SH-SY5Y (cell line): ENCODE results near the gene CACNA1B.
"Not testable (repeated sequence)": the region's sequence is repeated elsewhere in the genome, so short reads cannot be mapped to it uniquely, and the experiment has no call there.

Experiments
- GATA2 ChIP-seq: IDR thresholded peaks from 2 replicates; pipeline ENCODE4 v1.6.1; 2011; ENCODE audit warnings: mild to moderate bottlenecking, low read depth, low read length
- GATA3 ChIP-seq: IDR thresholded peaks from 2 replicates; pipeline ENCODE4 v1.6.1; 2011; ENCODE audit warnings: low read depth, mild to moderate bottlenecking, low read length, moderate library complexity

Gene CACNA1B

DNA sequence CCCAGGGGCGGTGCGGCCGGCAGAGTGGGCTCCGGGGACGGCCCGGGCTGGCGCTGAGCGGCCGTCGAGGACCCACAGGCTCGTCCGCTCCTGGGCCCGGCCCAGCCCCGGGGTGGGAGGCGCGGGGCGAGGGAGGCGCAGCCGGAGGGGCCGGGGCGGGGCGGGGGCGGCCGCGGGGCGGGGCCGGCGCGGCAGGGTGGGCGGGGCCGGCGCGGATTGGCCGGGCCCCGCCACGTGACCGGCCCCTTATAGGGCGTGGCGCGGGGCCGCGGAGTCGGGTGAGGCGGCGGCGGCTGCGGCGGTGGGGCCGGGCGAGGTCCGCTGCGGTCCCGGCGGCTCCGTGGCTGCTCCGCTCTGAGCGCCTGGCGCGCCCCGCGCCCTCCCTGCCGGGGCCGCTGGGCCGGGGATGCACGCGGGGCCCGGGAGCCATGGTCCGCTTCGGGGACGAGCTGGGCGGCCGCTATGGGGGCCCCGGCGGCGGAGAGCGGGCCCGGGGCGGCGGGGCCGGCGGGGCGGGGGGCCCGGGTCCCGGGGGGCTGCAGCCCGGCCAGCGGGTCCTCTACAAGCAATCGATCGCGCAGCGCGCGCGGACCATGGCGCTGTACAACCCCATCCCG is at the start of gene CACNA1B:
Gene CACNA1B (plus strand): TSS at position 277 of the 617 bp plus-strand sequence. CDS start 152 bp downstream, at position 429.
- not testable (repeated sequence) for TF ChIP-seq GATA2, GATA3

DNA sequence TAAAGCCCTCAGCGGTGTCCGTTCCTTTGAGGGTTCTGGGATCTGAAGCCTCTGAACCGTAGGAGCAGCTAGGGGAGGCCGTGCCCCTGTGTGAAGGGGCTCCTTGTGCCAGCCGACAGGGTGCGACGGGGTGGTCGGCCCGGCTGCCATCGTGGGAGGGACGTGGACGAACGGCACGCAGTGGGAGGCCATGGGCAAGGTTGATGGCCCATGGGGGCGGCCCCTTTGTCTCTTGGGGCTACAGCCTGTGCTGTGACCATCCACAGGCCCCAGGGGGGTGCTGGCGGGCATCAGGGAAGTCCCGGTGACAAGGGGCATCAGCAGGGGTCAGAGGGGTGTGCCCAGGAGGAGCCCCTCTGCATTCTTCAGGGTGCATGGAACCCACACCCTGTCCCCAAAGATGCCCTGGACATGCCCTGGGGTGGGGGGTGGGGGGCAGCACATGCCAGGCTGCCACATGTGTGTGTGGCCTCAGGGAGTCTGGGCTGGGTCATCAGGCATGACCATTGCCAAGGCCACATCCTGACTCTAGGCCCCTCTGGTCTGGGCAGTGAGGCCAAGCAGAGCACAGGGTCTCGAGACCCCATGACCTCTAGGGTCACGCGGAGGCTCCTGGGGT is 49.6 kb upstream of the CACNA1B start:
- no peak for TF ChIP-seq GATA3
- no peak for TF ChIP-seq GATA2

DNA sequence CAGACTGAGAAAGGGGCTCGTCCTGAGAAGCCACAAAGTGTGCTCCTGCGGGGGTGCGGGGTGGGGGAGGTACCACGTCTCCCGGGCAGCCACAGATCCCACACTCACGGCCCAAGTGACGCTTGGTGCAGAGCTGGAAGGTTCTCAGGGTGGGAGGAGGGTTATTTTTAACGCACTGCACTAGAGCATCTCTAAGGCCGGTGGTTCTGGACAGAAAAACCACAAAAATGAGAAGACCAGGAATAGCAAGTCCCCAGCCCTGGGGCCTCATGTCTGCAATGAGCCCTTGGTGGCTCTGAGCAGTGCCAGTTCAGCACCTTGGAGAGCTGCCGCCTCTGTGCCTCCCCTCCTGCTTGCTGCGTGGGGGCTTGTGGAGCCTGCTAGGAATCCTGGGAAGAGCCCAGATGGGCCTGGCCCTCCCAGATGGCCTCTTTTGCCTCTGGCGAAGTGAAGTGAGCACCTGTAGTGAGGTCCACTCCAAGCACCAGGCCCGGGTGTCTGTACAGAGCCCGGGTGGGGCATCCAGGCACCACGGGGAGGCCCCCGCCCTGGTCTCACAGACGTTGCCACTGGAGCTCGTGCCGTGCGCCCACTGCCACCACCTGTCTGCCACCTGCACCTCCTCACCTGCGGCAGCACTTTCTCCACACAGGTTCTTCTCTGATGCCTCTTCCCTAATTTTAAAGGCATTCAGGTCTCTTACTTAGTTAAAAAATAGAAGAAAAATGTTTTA is 48.9 kb upstream of the CACNA1B start:
- TF ChIP-seq GATA2 (no peak), GATA3 (no peak)

DNA sequence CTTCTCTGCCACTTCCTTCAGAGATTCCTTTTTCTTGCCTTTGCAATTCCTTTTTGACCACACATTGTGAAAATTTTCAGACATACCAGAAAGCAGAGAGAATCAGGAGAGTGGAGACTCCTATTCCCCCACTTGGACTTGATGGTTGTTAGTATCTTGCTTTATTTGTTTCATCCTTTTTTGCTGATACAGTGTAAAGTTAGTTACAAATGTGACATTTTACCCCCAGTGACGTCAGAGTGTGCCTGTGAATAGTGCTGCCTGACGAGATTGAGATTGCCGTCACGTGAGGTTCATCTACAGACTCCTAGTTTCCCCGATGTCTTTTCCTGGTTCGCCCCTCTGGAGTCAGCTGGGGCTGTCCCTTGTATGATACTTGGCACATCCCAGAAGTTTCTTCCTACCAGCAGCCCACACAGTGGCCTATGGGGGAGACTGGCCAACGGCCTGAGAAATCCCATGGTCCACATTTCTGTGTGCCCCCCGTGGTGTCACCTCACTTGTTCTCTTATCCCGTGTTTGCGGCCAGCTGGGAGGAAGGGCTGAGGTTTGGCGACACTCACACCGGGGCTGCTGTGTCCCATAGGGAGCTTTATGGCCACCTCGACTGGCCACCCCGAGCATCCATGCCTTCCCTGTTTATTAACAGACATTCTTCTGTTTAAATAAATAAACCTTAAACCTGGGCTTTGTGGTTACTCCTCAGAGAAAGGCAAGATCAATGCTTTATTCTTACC is 48.2 kb upstream of the CACNA1B start:
- TF ChIP-seq GATA2 (no peak), GATA3 (no peak)

DNA sequence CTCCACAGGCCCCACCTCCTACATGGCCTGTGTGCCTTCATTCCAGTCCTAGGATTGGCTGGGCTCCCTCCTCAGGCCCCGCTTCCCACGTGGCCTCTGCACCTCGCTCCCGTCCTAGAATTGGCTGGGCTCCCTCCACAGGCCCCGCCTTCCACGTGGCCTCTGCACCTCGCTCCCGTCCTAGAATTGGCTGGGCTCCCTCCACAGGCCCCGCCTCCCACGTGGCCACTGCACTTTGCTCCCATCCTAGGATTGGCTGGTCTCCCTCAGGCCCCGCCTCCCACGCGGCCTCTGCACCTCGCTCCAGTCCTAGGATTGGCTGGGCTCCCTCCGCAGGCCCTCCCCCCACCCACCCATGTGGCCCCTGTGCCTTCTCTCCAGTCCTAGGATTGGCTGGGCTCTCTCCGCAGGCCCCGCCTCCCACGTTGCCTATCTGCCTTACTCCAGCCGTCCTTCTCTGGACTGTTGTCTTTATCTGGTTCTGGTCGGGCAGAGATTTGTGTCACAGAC is 45.3 kb upstream of the CACNA1B start:
- TF ChIP-seq GATA3: no peak
- TF ChIP-seq GATA2: no peak

DNA sequence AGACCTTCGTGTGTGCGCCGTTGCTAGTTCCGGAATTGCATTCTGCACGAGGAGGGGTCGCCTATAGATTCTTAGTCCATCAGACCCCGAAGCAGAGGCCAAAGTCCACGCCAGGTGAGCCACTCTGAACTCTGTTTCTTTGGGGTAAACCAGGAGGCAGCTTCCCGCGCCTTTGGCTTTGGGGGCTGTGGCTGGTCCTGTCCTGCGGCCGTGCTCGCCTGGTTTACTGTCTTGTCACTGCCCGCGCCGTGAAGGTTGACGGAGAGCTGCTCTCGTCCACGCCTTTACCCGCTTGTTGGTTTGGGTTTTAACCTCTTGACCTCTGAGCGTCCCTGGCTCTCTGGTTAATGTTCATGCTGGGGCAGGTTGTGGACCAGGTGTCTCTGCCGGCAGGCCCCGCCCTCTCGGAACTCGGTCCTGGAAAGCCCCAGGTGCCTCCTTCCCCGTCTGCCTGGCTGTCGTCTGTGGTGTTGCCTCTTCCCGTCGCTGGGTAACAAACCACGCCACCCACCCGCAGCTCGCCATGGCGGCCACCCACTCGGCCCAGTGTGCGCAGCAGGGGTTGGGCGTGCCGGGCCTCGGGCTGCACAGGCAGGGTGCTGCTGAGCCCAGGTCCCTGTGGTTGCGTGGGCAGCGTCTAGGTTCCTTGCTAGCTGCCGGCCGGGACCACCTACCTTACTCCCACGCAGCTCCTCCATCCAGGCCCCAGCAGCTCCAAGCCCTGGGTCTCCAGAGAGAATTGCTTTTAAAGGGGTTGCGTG is 44.6 kb upstream of the CACNA1B start:
- TF ChIP-seq GATA2 (no peak), GATA3 (no peak)

DNA sequence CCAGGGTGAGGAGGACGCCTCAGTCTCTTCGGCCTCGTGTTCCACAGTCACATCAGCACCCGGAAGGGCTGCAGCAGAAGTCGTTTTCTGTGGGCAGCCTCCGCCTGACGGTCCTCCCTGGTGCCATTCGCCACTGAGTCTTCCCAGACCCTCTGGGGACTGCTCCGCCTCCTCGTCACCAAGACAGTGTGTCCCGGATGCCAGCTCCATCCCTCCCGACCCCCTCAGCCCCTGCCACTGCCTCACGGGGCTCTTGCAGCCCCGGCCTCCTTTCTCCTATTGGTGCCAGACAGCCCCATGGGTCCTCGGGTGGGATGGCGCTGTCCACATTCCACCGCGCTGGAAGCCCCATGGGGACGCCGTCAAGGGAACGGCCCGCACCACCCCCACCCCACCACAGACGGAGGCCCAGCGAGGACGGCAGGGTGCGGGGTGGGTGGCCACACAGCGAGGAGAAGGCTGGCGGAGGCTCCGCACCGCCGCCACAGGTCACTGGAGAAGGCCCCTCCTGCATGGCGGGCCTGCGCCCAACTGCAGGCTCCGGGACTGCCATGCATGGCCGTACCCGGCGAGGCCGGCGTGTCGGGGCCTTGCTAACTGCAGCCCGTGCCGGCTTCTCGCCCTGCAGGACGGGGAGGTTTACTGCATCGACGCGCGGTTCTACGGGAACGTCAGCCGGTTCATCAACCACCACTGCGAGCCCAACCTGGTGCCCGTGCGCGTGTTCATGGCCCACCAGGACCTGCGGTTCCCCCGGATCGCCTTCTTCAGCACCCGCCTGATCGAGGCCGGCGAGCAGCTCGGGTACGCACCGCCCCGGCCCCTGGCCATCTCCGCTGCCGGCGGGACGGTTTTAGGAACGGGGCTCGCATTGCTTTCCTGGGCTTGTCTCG is 43.6 kb upstream of the CACNA1B start:
- TF ChIP-seq GATA3 (no peak), GATA2 (no peak)

DNA sequence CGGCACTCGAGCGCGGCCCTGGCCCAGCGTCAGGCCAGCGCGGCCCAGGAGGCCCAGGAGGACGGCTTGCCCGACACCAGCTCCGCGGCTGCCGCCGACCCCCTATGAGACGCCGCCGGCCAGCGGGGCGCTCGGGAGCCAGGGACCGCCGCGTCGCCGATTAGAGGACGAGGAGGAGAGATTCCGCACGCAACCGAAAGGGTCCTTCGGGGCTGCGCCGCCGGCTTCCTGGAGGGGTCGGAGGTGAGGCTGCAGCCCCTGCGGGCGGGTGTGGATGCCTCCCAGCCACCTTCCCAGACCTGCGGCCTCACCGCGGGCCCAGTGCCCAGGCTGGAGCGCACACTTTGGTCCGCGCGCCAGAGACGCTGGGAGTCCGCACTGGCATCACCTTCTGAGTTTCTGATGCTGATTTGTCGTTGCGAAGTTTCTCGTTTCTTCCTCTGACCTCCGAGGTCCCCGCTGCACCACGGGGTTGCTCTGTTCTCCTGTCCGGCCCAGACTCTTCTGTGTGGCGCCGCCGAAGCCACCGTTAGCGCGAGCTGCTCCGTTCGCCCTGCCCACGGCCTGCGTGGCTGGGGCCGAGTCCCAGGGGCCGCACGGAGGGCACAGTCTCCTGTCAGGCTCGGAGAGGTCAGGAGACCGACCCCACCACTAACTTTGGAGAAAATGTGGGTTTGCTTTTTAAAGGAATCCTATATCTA is 42.6 kb upstream of the CACNA1B start:
- TF ChIP-seq GATA3: no peak
- TF ChIP-seq GATA2: no peak

DNA sequence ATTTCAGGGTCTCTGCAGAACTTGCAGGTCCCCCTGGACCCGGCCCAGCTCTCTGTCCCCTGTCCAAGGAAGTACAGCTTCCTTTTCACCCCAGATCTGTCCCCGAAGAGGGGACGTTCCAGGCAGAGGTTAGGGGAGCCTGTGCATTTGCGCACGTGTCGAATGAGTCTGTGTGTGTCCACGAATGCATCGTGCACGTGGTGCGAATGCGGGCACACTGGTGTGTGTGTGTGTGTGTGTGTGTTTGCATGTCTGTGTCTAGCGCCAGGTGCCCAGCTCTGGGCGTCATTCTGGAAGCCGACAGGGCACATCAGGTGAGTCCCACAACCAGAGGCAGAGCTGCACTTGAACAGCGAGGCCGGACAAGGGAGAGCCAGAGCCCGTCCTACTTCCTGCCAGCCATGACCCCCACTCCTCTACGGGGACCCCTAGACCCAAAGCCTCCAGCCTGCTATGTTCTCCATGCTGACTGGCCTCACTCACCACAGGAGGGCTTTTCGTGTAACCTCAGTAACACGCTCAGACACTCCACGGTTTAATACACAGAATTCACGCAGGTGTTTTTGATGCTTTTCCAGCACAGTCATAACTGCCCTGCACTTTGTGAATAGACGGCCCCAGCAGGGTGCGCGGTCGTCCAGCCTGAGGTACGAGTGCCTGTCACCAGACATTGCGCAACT is 41.3 kb upstream of the CACNA1B start:
- TF ChIP-seq GATA2 (no peak), GATA3 (no peak)

DNA sequence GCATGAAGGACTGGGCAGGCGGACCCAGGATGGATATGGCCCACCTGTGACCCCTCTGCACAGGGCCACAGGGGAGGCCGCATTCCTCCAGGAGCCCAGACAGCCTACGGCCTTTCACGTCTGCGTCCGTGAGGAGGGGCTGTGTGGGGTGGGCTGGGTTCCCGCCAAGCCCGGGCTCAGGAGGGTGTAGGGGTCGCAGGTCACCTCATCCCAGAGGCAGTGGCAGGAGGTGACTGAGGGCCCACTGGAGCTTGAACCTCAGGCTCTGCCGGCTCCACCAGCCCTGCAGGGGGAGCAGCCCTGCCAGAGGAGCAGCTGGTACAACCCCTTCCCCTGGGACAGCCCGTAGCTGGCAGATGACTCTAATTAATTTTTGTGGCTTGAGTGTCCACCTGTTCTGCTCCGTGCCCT is 40.7 kb upstream of the CACNA1B start:
- no peak for TF ChIP-seq GATA2
- no peak for TF ChIP-seq GATA3

DNA sequence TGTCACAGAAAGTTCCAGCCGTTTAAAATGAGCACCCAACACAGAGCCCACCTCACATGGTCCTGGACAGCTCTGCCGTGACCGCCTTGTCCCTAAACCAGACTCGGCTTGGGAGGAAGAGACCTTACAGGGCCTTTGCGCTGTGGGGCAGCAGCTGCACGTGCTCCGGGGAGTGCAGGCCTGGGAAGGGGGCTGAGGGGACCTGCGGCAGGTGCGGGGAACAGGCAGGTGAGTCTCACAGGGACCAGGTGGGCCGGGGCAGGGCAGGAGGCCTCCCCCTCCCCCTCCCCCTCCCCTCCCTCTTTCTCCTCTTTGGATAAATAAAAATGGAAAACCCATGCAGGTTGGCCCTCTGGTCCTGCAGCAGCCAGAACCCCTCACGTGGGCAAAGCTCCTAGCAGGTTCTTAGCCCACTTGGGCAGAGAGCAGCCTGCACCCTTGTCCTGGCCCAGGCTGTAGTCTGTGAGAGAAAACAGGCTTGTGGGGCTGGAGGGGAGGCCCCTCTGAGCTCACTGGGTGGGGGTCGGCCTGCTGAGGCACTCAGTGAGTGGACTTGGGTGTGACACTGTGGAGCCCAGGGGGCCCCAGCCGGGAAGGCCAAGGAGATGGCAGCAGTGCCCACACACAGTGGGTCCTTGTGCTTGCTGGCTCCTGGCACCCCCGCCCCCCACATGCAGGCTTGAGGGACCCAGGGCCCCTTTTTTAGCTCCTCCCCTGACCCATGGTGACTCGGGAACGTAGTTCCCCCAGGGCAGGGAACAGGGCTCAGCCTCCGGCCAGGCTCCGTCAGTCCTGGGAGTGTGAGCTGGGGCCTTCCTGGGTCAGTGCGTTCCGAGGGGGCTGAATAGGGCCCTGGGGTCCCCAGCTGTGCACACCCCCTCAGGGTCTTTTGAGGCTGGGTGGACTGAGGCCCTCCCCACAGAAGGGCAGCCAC is 40.0 kb upstream of the CACNA1B start:
- TF ChIP-seq GATA3: no peak
- TF ChIP-seq GATA2: no peak
